ENCODE data around the gene SCFD2.
"Not testable (repeated sequence)": the region's sequence is repeated elsewhere in the genome, so short reads cannot be mapped to it uniquely, and the experiment has no call there.

SCFD2 gene

DNA sequence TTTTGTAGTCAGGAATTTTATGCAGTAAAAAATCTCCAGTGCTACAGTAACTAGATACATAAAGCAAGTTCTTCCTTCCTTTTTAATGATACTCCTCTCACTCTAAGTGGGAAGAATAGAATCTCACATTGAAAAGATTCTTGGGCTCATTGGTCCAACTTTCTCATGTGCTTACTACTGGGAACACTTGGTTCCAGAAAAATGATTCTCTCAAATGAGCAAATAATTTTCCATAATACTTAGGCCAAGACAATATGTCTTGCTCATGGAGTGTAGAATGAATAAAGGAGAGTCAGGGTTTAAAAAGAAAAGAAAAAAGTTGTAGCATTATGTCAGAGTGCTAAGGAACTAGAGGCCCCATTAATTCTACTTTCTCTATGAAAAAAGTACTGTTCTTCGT lies 306.0 kb downstream of the SCFD2 start:
- DNase-seq (ENCODE audit: extremely low read depth in 1 of 2, low read depth in 1 of 2), result no peak

DNA sequence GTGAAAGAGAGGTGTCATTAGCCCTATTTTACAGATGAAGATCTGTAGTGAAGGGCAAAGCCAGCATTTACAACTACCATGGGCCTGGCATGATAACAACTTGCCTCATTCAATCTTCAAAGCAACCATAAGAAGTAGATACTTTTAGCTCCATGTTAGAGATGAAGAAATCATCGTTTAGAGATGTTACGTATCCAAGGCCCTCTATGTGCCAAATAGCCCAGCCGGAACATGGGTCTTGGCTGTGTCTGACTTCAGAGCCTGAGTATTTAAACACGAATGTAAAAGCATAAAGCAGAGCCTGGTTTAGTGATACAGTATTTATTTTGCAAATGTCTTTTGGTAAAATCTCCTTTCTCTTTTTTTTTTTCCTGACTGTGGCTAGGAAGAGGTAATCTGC lies 306.6 kb downstream of the SCFD2 start:
- no peak for DNase-seq (ENCODE audit: extremely low read depth in 1 of 2, low read depth in 1 of 2)

DNA sequence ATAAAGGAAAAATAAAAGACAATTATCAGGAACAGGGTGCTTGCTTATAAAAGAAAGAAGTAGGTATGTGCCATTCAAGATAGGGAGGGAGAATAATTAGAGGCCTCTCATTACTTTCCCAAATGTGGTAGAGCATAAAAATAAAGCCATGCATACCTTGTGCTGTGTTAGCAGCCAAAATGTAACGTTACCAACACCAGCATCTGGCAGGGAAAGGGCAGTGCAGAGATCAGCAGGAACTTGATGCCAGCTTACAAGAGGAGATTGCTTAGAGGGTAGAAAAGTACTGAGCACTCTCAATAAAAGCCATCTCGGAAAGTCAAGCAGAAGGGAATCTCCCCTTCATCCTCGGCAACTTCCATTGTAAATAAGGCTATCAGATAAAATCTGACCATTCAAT lies 308.2 kb downstream of the SCFD2 start:
- no peak for DNase-seq (ENCODE audit: extremely low read depth in 1 of 2, low read depth in 1 of 2)

DNA sequence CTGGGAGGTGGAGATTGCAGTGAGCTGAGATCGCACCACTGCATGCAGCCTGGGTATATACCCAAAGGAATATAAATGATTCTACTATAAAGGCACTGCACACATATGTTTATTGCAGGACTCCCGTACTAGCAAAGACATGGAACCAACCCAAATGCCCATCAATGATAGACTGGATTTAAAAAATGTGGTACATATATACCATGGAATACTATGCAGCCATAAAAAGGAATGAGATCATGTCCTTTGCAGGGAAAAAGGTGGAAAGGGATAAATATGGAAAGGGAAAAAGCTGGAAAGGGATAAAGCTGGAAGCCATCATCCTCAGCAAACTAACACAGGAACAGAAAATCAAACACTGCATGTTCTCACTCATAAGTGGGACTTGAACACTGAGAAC lies 308.8 kb downstream of the SCFD2 start:
- DNase-seq (ENCODE audit: extremely low read depth in 1 of 2, low read depth in 1 of 2), result not testable (repeated sequence)

DNA sequence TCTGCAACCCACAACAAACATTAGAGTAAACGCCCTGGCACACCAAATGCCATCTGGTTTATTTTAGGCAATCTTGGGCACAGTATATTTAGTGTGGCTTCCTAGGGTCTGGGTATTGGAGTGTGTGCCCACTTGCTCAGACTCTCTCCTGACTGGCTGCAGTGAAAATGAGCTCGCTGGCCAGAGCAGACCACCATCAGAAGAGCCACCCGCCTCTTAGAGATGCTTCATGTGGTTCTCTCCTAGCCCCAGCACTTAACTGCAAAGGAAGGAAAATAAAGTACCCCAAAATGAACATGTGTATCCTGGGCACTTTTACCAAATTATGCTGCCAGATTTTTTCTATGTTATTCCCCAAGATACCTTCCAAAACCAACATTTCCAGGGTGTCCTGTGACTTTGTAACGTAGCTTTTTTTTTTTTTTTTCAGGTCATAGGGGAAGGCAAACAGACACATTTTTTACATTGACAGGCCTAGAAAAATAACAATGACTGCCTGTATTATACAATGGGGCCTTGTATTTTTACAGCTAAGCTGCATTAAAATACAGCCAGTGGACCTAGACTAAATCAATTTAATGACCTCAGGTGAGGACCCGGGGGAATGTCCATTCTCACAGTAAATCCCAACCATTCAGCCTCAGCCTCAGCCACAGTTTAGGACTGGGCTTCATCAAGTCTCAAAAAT lies 310.0 kb downstream of the SCFD2 start:
- DNase-seq (ENCODE audit: extremely low read depth in 1 of 2, low read depth in 1 of 2), result no peak

DNA sequence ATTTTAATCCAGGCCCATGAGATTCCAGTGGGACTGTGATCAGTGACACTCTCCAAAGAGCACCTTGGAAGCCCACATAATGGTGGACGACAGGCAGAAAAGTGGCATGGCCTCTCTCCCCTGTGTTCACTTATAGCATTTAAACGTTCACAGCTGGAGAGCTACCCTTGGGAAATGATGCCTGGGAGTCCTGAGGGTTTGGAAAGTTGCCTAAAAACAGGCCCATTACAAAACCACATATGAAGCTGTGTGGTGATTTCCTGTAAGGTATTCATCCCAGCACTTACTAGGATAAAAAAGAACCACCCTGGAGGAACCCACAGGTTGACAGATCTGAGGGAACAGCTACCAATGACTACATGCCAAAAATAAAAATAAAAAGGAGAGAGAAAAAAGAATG lies 310.6 kb downstream of the SCFD2 start:
- DNase-seq (ENCODE audit: extremely low read depth in 1 of 2, low read depth in 1 of 2), result no peak

DNA sequence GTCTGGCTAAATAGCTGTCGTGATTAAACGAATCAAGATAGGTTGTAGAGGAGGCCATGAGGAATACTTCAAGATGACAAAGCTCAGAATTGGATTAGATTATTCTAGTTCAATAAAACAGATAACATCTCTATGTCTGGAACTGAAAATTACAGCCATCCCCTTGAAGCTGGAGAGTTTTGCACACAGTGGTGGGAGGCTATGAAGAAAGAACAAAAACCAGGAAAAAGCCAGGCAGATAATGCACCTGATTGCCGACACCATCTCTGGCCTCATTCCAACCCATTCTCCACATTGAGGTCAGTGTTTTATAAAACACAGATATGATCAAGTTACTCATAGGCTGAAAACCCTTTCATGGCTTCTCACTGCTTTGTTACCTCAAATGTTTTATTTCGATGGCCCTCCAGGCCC lies 315.5 kb downstream of the SCFD2 start:
- DNase-seq (ENCODE audit: extremely low read depth in 1 of 2, low read depth in 1 of 2), result no peak

DNA sequence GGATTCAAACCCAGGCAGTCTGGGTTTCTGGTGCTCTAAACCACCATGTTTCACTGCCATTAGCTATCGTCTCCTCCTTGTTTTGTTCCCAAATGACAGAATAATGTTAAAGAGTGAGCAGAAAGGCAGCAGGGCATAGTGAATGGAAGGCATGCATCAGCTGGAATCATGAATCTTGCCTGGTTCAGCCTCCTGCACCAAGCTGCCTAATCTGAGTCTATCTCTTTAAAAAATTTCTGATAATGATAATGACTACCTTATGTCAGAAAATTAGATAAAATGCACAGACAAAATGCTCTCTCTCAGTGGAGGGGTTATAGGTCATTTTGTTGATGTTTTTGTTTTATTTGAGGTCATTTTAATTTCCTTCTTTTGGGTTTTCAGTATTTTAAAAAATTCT lies 316.3 kb downstream of the SCFD2 start:
- DNase-seq (ENCODE audit: extremely low read depth in 1 of 2, low read depth in 1 of 2), result no peak

DNA sequence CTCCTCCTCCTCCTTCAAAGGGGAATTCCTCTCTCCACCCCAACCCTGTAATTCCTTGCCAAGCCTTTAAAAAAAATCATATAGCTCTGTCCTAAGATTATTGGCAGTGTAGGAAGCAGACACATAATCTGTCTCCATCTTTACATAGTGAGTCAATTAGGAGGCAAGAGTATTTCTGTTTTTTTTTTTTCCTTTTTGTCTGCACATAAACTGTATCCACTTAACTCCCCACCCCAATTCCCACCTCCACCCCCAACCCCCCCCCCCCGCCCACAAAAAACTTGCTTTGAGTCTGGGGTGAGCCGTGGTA lies 321.3 kb downstream of the SCFD2 start:
- DNase-seq (ENCODE audit: extremely low read depth in 1 of 2, low read depth in 1 of 2), result no peak

DNA sequence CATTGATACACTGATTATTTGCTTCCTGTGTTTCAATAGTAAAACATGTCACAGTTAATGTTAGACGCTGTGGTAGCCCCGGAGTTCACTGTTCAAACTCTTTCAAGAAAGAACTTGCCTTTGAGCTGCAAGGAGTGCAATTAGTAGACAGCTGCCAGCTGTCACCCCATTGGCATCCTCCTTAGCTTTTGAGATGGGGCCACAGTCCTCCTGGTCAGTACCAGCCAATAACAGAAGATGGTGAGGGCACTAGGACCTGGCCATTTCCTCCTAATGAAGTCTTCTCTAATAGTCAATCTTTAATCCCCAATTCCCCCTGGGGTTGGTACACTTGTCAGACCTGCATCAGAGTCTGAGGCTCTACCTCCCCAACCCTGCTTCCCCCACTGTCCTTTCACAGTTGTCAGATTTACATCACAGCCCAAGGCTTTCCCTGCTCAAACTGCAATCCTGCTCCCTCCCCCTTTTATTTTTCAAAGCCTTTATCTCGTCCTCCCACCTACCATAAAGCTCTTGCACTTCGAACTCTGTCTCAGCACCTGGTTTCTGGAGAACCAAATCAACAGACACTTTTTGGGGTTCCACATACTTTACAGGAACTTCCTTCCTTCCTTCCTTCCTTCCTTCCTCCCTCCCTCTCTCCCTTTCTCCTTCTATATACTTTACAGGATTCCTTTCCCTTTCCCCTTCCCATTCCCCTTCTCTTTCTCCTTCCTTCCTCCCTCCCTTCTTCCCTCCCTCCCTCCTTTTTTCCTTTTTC lies 321.8 kb downstream of the SCFD2 start:
- DNase-seq (ENCODE audit: extremely low read depth in 1 of 2, low read depth in 1 of 2), result no peak

DNA sequence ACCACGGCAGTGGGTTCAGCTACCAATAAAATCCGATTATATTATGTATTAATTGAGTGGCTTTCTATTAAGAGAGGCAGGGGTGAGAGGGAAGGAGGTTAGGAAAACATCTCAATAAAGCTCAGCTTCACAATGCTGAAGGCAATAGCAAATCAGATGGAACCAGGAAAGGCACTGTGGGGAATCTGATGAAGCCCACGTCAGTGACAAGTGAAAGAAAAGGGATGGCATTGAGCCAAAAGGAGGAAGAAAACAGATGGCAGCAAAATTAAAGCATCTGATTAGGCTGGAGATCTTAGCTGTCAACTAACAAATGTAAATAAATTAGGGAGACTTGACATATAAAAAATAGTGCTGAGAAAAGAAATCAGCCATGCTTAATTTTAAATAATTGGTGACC lies 322.8 kb downstream of the SCFD2 start:
- no peak for DNase-seq (ENCODE audit: extremely low read depth in 1 of 2, low read depth in 1 of 2)

DNA sequence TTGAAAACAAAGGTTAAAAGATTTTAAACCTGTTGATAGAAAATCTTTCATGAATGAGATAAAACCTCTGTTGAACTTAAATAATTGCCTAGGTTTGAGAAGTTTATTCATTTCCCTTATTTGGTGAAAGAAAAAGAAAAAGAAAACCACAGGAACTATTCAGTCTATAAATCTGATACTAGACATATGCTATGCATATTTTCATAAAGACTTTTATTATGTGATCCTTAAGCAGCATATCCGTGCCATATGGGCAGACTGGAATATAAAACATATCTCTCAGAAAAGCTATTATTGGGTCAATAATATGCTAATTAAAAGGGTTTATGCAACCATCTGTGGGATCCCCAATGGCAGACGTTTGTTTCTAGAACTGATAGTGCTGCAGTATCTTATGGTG lies 325.0 kb downstream of the SCFD2 start:
- no peak for DNase-seq (ENCODE audit: extremely low read depth in 1 of 2, low read depth in 1 of 2)

DNA sequence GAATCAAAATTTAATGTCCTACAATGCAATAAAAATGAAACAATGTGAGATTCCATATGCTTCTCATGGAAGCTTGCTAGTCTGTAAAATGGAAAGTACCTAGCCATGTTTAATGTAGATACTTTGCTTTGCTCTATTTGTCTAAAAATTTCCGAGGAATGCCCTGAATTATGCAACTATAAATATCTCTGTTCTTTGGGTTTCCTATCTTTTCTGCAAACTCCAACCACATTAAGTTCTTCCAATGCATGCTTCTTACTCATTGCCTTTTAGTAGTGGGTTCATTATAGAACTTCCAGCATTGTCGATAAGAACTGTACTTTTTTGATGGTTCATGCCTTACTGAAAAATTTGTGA lies 325.4 kb downstream of the SCFD2 start:
- no peak for DNase-seq (ENCODE audit: extremely low read depth in 1 of 2, low read depth in 1 of 2)

DNA sequence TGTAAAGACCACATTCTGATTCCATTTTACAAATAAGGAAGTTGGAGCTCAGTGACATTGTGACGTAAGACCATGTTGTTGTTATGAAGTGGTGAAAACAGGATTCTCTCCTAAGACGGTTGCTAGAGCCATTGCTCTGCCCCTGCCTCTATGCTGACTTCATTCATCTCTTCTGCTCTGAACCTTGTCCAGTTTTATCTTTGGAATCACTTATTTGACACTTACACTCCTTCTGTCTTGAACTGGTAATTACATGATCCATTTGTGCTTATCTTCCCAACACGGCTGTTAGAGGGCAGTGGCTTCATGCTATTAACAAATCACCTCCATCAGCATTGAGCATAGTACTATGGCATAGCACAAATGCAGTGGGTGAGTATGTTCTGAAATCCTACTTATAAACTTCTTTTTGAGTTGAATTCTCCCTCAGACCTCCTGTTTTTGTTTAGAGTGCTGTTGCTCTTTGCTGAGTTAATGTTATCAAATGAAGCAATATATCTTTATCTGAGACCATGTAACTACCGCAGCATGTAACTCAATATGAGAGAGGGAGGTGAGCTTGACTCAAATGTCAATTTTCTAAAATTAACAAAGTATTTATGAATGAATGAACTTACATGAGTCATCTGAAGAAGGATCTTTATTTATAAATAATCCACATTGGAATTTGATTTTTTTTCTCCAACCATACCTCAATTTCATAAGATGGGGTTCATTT lies 326.0 kb downstream of the SCFD2 start:
- no peak for DNase-seq (ENCODE audit: extremely low read depth in 1 of 2, low read depth in 1 of 2)

DNA sequence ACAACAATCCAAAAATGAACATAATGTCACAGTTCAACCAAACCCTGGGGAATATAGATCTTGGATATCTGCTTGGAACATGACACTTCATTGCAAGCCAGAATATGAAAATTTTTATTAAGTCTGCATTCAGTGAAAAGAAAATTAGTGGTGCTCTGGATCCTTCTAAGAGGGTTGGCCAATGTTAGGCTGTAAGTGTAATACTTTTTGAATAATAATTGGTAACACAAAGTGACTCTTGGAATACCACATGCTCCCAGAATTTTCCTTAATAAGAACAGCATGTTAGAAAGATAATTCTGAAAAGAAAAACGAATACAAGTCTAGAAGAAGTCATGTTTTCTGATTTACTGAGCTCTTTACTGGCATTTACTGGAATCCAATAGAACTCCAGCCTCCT lies 328.0 kb downstream of the SCFD2 start:
- DNase-seq (ENCODE audit: extremely low read depth in 1 of 2, low read depth in 1 of 2), result no peak

DNA sequence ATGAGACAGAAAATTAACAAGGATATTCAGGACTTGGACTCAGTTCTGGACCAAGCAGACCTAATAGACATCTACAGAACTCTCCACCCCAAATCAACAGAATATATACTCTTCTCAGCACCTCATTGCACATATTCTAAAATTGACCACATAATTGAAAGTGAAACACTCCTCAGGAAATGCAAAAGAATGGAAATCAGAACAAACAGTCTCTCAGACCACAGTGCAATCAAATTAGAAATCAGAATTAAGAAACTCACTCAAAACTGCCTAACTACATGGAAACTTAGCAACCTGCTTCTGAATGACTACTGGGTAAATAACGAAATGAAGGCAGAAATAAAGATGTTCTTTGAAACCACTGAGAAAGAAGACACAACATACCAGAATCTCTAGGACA lies 333.0 kb downstream of the SCFD2 start:
- DNase-seq (ENCODE audit: extremely low read depth in 1 of 2, low read depth in 1 of 2), result not testable (repeated sequence)

DNA sequence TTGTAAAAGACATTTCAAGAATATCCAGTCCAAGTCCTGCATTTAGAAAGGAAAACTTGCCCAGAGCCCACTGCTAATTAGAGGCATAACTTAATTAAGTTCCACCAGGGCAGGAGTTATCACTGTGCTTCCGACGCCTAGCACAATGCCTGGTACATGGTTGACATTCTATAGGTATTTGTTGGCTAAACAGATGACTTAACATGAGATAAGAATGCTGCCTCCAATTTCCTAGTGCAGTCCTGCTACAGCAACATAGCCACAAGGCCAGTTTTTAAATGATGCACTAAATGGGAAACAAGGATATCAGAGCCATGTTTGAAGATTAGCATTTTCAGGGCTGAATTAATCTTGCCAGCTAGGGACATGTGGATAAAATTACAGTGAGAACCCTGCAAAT lies 339.6 kb downstream of the SCFD2 start:
- no peak for DNase-seq (ENCODE audit: extremely low read depth in 1 of 2, low read depth in 1 of 2)

DNA sequence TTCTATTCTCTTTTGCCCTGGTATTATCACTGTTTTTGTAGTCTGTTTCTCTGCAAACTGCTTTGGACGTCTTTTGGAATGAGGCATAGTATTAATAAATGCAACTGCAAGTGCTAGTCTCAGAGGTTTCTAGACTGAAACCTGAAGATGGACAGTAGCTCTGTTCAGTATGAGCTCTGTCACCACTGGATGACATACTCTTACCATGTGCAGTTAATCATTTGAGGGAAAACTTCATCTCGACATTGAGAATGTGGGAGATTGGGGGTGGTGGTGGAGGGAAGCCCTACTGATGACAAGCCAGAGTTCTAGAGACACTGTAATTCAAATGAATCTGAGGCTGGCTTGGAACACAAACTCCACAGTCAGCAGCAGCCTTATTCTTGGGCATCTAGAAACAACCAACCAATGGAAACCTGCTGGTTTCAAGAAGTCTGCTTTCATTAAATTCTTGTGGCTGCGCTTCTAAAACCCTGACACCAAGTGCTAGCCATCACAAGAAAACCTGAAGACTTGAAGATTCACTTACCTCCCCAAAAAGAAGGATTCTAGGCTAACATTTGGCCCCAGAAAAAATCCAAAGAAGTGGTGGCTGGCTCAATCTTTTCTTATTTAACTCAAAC lies 342.1 kb downstream of the SCFD2 start:
- no peak for DNase-seq (ENCODE audit: extremely low read depth in 1 of 2, low read depth in 1 of 2)

DNA sequence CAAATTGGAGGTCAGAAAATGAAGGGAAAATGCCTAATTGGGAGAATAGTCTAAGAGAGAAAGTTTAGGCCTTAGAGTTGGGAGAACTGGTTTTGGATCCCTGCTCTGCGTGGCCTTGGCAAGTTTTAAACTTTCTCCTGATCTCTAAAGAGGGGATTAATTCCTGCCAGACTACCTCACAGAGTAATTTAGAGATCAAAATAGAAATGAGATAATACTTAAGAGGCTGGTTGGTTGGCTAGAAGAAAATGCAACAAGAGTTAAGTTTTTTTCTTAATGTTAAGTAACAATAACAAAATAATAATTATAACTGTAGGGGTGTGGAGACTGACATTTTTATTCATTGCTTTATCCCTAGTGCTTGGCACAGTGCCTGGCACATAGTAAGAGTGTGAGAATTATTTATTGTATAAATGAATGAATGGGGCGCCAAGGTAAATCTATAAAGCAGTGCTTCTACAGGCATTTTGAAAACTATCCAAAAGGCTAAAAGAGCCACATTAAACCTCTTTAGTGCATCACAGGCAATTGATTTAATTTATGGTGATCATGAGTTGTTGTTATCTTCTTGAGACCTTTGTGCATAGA lies 343.3 kb downstream of the SCFD2 start:
- DNase-seq (ENCODE audit: extremely low read depth in 1 of 2, low read depth in 1 of 2), result no peak

DNA sequence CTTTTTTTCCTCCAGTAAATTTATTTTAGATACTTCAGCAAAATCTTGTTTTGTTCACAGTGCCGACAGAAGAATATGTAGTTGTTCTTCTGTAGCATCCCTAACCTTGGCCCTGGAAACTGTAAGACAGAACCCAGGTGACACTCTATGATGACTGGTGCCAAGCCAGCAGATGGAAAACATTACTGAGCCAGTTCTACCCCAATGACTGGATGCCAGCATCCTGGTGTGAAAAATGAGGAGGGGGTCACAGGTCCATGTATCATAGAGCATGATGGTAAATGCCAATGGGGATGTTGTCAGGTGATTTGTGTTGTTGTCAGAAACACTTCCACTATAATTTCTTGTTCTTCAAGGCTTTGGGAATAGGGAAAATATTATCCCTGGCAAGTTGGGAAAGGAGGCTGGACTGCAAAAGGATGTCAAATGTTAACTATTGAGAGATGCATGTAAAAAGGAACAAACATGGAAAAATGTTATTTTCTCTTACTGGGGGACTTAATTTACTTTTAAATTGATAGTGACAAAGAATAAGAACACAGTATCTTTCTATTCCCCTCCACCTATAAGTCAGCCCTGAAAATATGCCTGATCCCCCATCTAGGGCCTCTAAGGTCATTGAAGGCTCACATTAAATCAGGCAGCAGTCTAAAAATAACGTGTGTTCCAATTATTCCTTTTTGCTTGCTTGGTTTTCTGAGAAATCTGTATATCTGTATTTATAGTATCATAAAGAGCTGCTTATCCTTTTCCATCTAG lies 343.9 kb downstream of the SCFD2 start:
- no peak for DNase-seq (ENCODE audit: extremely low read depth in 1 of 2, low read depth in 1 of 2)
